H1 (cell line): Measurements from ENCODE around the gene CDCA4. TPM values are rescaled to one million over a fixed set of nuclear protein-coding genes. Genes with fewer than 3 reads are reported as not detected.

Source experiments
- CTCF ChIA-PET: fragments of 300-600 bp; sonication (Branson Sonifier 250); formaldehyde crosslinking; loops from one replicate; lab custom pipeline; 2021; ENCODE audit not compliant: partially characterized antibody; lab: Charles Lee
- POLR2A ChIA-PET: fragments of 300-600 bp; sonication (Branson Sonifier 250); formaldehyde crosslinking; loops from one replicate; lab custom pipeline; 2021; ENCODE audit warnings: inconsistent platforms; ENCODE audit not compliant: partially characterized antibody; lab: Charles Lee
- DNase-seq, 2 experiments: peaks; one replicate each; pipeline versions ENCODE4 v3.0.0 to v3.0.0-alpha.2; 2010 to 2022; ENCODE audit warnings: low spot score in 2 of 2, low read depth in 1 of 2, mixed read lengths in 1 of 2
- FAIRE-seq: peaks from 2 replicates; lab custom pipeline; 2011; peaks lifted over from hg19 to GRCh38; lab: Jason Lieb, UNC
- H2AFZ ChIP-seq: 2 replicates; pipeline ENCODE4 v1.8.1; 2012; ENCODE audit warnings: low read length, inconsistent platforms
- H2AK5ac ChIP-seq: 2 replicates; pipeline ENCODE4 v1.6.1; 2013; ENCODE audit warnings: low read depth, low read length
- H2BK120ac ChIP-seq: replicated peaks from 2 replicates; pipeline ENCODE3; 2013; ENCODE audit warnings: low read depth, low read length, inconsistent platforms
- H2BK12ac ChIP-seq: 2 replicates; pipeline ENCODE4 v1.6.1; 2013; ENCODE audit warnings: low read depth, low read length
- H2BK15ac ChIP-seq: 2 replicates; pipeline ENCODE4 v1.6.1; 2013; ENCODE audit warnings: low read length
- H2BK20ac ChIP-seq: 2 replicates; pipeline ENCODE4 v1.6.1; 2013; ENCODE audit warnings: low read length
- H2BK5ac ChIP-seq: 2 replicates; pipeline ENCODE4 v1.6.1; 2013; ENCODE audit warnings: low read depth, low read length
- H3K14ac ChIP-seq: 2 replicates; pipeline ENCODE4 v1.6.1; 2013; ENCODE audit warnings: inconsistent platforms; ENCODE audit not compliant: insufficient read length
- H3K18ac ChIP-seq: 2 replicates; pipeline ENCODE4 v1.6.1; 2013; ENCODE audit warnings: low read length; ENCODE audit errors: extremely low read depth
- H3K23ac ChIP-seq: 2 replicates; pipeline ENCODE4 v1.6.1; 2013; ENCODE audit warnings: inconsistent platforms; ENCODE audit not compliant: insufficient read length
- H3K23me2 ChIP-seq: 2 replicates; pipeline ENCODE4 v1.6.1; 2013; ENCODE audit warnings: low read depth, low read length
- H3K27ac ChIP-seq: 2 replicates; pipeline ENCODE4 v1.6.1; 2011; ENCODE audit warnings: low read depth, low read length, inconsistent platforms
- H3K27me3 ChIP-seq, 4 experiments: replicated peaks in 1 of 4; 1 replicate in 1 of 4; 2 replicates in 3 of 4; pipeline versions ENCODE4 v1.6.1 to v1.8.1; 2011 to 2013; ENCODE audit warnings: low read length in 3 of 4, mild to moderate bottlenecking in 3 of 4, inconsistent platforms in 2 of 4, mixed read lengths in 2 of 4, moderate library complexity in 1 of 4; ENCODE audit not compliant: control insufficient read depth in 3 of 4, insufficient read depth in 3 of 4; ENCODE audit errors: extremely low read depth in 1 of 4
- H3K36me3 ChIP-seq, 4 experiments: 2 replicates each; pipeline versions ENCODE4 v1.6.1 to v1.8.1; 2011 to 2013; ENCODE audit warnings: mild to moderate bottlenecking in 4 of 4, low read length in 3 of 4, moderate library complexity in 2 of 4, control low read depth in 1 of 4, inconsistent platforms in 1 of 4; ENCODE audit not compliant: insufficient read depth in 4 of 4, control insufficient read depth in 2 of 4
- H3K4ac ChIP-seq: replicated peaks from 2 replicates; pipeline ENCODE3; 2013; ENCODE audit warnings: low read length, low read depth, mixed read lengths, inconsistent platforms; ENCODE audit not compliant: insufficient read length
- H3K4me1 ChIP-seq, 4 experiments: replicated peaks in 1 of 4; 1 replicate in 1 of 4; 2 replicates in 3 of 4; pipeline versions ENCODE4 v1.6.1 to v1.8.1; 2011 to 2013; ENCODE audit warnings: low read length in 3 of 4, inconsistent platforms in 2 of 4, mixed read lengths in 1 of 4; ENCODE audit not compliant: insufficient read depth in 4 of 4, control insufficient read depth in 3 of 4
- H3K4me2 ChIP-seq, 2 experiments: 2 replicates each; pipeline versions ENCODE4 v1.6.1 to v1.8.1; 2011 to 2013; ENCODE audit warnings: low read depth in 2 of 2, low read length in 2 of 2, control low read depth in 1 of 2, inconsistent platforms in 1 of 2, mild to moderate bottlenecking in 1 of 2; ENCODE audit not compliant: insufficient read depth in 1 of 2
- H3K4me3 ChIP-seq, 4 experiments: fragments of 200-600, 300-600 bp in 1 of 4; sonication (generic), shearing (Covaris generic), sonication (Bioruptor Twin) in 1 of 4; 2 replicates each; pipeline versions ENCODE4 v1.5.1 to v1.8.1; 2011 to 2016; ENCODE audit warnings: low read length in 4 of 4, low read depth in 3 of 4, control low read depth in 2 of 4, inconsistent platforms in 2 of 4, mild to moderate bottlenecking in 2 of 4, mixed read lengths in 1 of 4, moderate library complexity in 1 of 4; ENCODE audit not compliant: insufficient read depth in 2 of 4; ENCODE audit errors: extremely low read depth in 1 of 4
- H3K56ac ChIP-seq: replicated peaks from 2 replicates; pipeline ENCODE3; 2013; ENCODE audit warnings: low read depth, mild to moderate bottlenecking, mixed read lengths, low read length, inconsistent platforms; ENCODE audit not compliant: insufficient read length
- H3K79me1 ChIP-seq: 2 replicates; pipeline ENCODE4 v1.6.1; 2013; ENCODE audit warnings: low read depth, low read length, control low read depth
- H3K79me2 ChIP-seq, 2 experiments: 2 replicates each; pipeline versions ENCODE4 v1.6.1 to v1.8.1; 2012 to 2013; ENCODE audit warnings: low read length in 2 of 2, mild to moderate bottlenecking in 2 of 2, inconsistent platforms in 1 of 2; ENCODE audit not compliant: insufficient read depth in 2 of 2, control insufficient read depth in 1 of 2
- H3K9ac ChIP-seq, 4 experiments: replicated peaks in 1 of 4; 1 replicate in 1 of 4; 2 replicates in 3 of 4; pipeline versions ENCODE4 v1.6.1 to v1.8.1; 2011 to 2013; ENCODE audit warnings: low read depth in 3 of 4, low read length in 3 of 4, control low read depth in 2 of 4, mild to moderate bottlenecking in 2 of 4, moderate library complexity in 2 of 4, inconsistent platforms in 1 of 4; ENCODE audit errors: extremely low read depth in 1 of 4
- H3K9me3 ChIP-seq, 2 experiments: 2 replicates each; pipeline versions ENCODE4 v1.6.1 to v1.8.1; 2012 to 2013; ENCODE audit warnings: mild to moderate bottlenecking in 2 of 2, moderate library complexity in 2 of 2, control low read depth in 1 of 2, inconsistent platforms in 1 of 2, low read depth in 1 of 2, low read length in 1 of 2, mixed read lengths in 1 of 2; ENCODE audit not compliant: insufficient read depth in 2 of 2
- H4K20me1 ChIP-seq, 2 experiments: replicated peaks in 1 of 2; 2 replicates each; pipeline versions ENCODE3 to v1.8.1; 2011 to 2013; ENCODE audit warnings: inconsistent platforms in 2 of 2, low read length in 2 of 2, mild to moderate bottlenecking in 1 of 2; ENCODE audit not compliant: insufficient read depth in 2 of 2, control insufficient read depth in 1 of 2
- H4K5ac ChIP-seq: 2 replicates; pipeline ENCODE4 v1.6.1; 2013; ENCODE audit warnings: low read length, low read depth, mixed read lengths, inconsistent platforms; ENCODE audit not compliant: insufficient read length
- H4K8ac ChIP-seq: 2 replicates; pipeline ENCODE4 v1.8.0; 2013; ENCODE audit warnings: mild to moderate bottlenecking, moderate library complexity, low read length, inconsistent platforms; ENCODE audit not compliant: insufficient read depth; ENCODE audit errors: extremely low read depth
- H4K91ac ChIP-seq: replicated peaks from 2 replicates; pipeline ENCODE3; 2013; ENCODE audit warnings: low read length, mixed read lengths, inconsistent platforms; ENCODE audit not compliant: insufficient read length
- ASH2L ChIP-seq: fragments of 200-600, 300-600 bp; sonication (generic); IDR thresholded peaks from one replicate; pipeline ENCODE4 v1.7.1; 2017; ENCODE audit warnings: low read length
- BCL11A ChIP-seq, 2 experiments: IDR thresholded peaks; one replicate each; pipeline ENCODE4 v1.6.1; 2011; ENCODE audit warnings: low read depth in 2 of 2, low read length in 2 of 2, mild to moderate bottlenecking in 2 of 2
- EP300 ChIP-seq, 2 experiments: IDR thresholded peaks; 1 replicate in 1 of 2; 2 replicates in 1 of 2; pipeline ENCODE4 v1.6.1; 2011 to 2012; ENCODE audit warnings: low read depth in 2 of 2, low read length in 2 of 2, mild to moderate bottlenecking in 2 of 2, borderline replicate concordance in 1 of 2, inconsistent platforms in 1 of 2, moderate library complexity in 1 of 2
- HDAC2 ChIP-seq, 2 experiments: fragments of 300-600 bp in 1 of 2; sonication (generic) in 1 of 2; IDR thresholded peaks; 2 replicates each; pipeline ENCODE4 v1.6.1; 2011 to 2012; ENCODE audit warnings: low read depth in 2 of 2, low read length in 2 of 2, mild to moderate bottlenecking in 2 of 2, moderate library complexity in 2 of 2, borderline replicate concordance in 1 of 2, inconsistent platforms in 1 of 2
- KDM1A ChIP-seq: fragments of 200-600, 300-600 bp; sonication (generic); IDR thresholded peaks from 2 replicates; pipeline ENCODE4 v1.7.1; 2016; ENCODE audit warnings: mild to moderate bottlenecking, low read length, borderline replicate concordance
- KDM4A ChIP-seq: IDR thresholded peaks from one replicate; pipeline ENCODE4 v1.7.1; 2012; ENCODE audit warnings: low read depth, mild to moderate bottlenecking, moderate library complexity, low read length, inconsistent platforms; ENCODE audit not compliant: severe bottlenecking
- NRF1 ChIP-seq: IDR thresholded peaks from 2 replicates; pipeline ENCODE4 v1.6.1; 2011; ENCODE audit warnings: mild to moderate bottlenecking, low read depth, low read length, improper control_type of control experiment
- RAD21 ChIP-seq, 2 experiments: IDR thresholded peaks in 1 of 2; conservative IDR thresholded peaks in 1 of 2; 2 replicates each; pipeline ENCODE4 v1.6.1; 2011; ENCODE audit warnings: low read depth in 2 of 2, low read length in 2 of 2, improper control_type of control experiment in 1 of 2, inconsistent platforms in 1 of 2, mild to moderate bottlenecking in 1 of 2, moderate library complexity in 1 of 2
- SIX5 ChIP-seq: IDR thresholded peaks from 2 replicates; pipeline ENCODE4 v1.6.1; 2011; ENCODE audit warnings: mild to moderate bottlenecking, low read depth, low read length
- SUZ12 ChIP-seq: fragments of 200-600 bp; sonication (generic); IDR thresholded peaks from 2 replicates; pipeline ENCODE4 v1.6.1; 2012; ENCODE audit warnings: mild to moderate bottlenecking, inconsistent platforms, low read length, moderate library complexity, mixed read lengths
- WGBS, 2 experiments: shearing (Covaris generic) in 1 of 2; methylation state at CpG; one replicate each; pipeline versions ENCODE4 v1.1.6 to v1.1.7; 2013 to 2015; ENCODE audit warnings: low lambda C conversion rate in 2 of 2, mixed read lengths in 2 of 2, inconsistent platforms in 1 of 2, low coverage in 1 of 2, missing lambda C conversion rate in 1 of 2; ENCODE audit not compliant: insufficient replicate concordance in 2 of 2, insufficient coverage in 1 of 2, insufficient read length in 1 of 2; ENCODE audit errors: extremely low coverage in 1 of 2, missing lambda C conversion rate in 1 of 2; 5-methylcytosine and 5-hydroxymethylcytosine counted together
- polyA plus RNA-seq, 7 experiments: library from polyadenylated mRNA; depleted of rRNA in 3 of 7; stranded (reverse) in 5 of 7; unstranded in 2 of 7; fragments of >200 nt in 5 of 7; fragments of 200-250 nt in 2 of 7; gene quantifications; 1 replicate in 5 of 7; 2 replicates in 1 of 7; 4 replicates in 1 of 7; pipeline versions ENCODE4 v1.2.1 to v1.2.3, GENCODE V29; 2011 to 2013; ENCODE audit warnings: missing spikeins in 2 of 7, mixed read lengths in 2 of 7
- total RNA-seq: library from RNA; stranded (reverse); fragmentation: NEBNext Ultra II Directional; extraction: Animal tissue kit (Norgen Biotek cat#: 25700); gene quantifications from 2 replicates; pipeline ENCODE4 v1.2.1, GENCODE V29; 2021

CDCA4 gene
- total and polyA plus RNA-seq, 2 of the 8 experiments (the other 6 are each of a cell fraction or from before 2014, with no cell fraction given), result 49.9 to 62.4 TPM

- H3K4me2 ChIP-seq, result peak overlapping the region; percentile 67 to 98
- 5% methylated on average over 32 of the region's 36 CpGs; no CpG with 5 or more reads in 1 of the 2 experiments for WGBS, 2 experiments
- H3K9ac ChIP-seq, result peak overlapping the region in 1 of 4 experiments; percentile 52; a peak in 1 of 7 replicates
- no peak overlapping the region for H3K23ac ChIP-seq
- peak overlapping the region; percentile 85 for H4K91ac ChIP-seq
- H3K4me3 ChIP-seq, result peak overlapping the region; percentile 20 to 56 (median 36)
- no peak overlapping the region for H3K27ac ChIP-seq
- H2BK20ac ChIP-seq, result peak overlapping the region; percentile 66; the same call in 1 of the 2 replicates
- peak overlapping the region; percentile 77; the same call in 1 of the 2 replicates for H2BK12ac ChIP-seq
- peak overlapping the region; percentile 69; the same call in 1 of the 2 replicates for H2BK5ac ChIP-seq
- H3K23me2 ChIP-seq, result peaks cover 5% of the 10 kb centered on the region
- H3K36me3 ChIP-seq, result no peaks in the 10 kb centered on the region
- H3K27me3 ChIP-seq, result peaks cover 0 to 12% (median 6%) of the 10 kb centered on the region in 4 experiments; a peak in 3 of 7 replicates
- DNase-seq, result peak in 1 of 2 experiments; percentile 80
- H3K79me2 ChIP-seq, result no peaks in the 10 kb centered on the region
- peak overlapping the region; percentile 65; the same call in 1 of the 2 replicates for H2BK15ac ChIP-seq
- H4K5ac ChIP-seq, result no peak overlapping the region
- H4K20me1 ChIP-seq, result no peaks in the 10 kb centered on the region
- H3K18ac ChIP-seq, result peak overlapping the region; percentile 55
- H2BK120ac ChIP-seq, result no peak overlapping the region
- POLR2A ChIA-PET, result interaction anchor here (1.2 kb wide), 1 partner anchor 123 kb away, joined by 3 read pairs; no protein-coding TSS in a partner anchor
- CTCF ChIA-PET, result interaction anchor here (0.7 to 11.5 kb wide), 7 partner anchors 9 to 77 kb away, joined by 3 to 161 read pairs (median 5); no protein-coding TSS in a partner anchor
- H3K9me3 ChIP-seq, result no peaks in the 10 kb centered on the region
- H4K8ac ChIP-seq, result peak overlapping the region; percentile 66; the same call in 1 of the 2 replicates
- H3K4me1 ChIP-seq, result peaks cover 0 to 25% (median 15%) of the 10 kb centered on the region in 4 experiments; a peak in 6 of 7 replicates
- FAIRE-seq, result no peak
- H2AFZ ChIP-seq, result peak overlapping the region; percentile 74; the same call in 1 of the 2 replicates
- H3K79me1 ChIP-seq, result no peaks in the 10 kb centered on the region
- no peak overlapping the region for H3K56ac ChIP-seq
- H2AK5ac ChIP-seq, result no peak overlapping the region
- no peak overlapping the region for H3K4ac ChIP-seq
- no peak overlapping the region for H3K14ac ChIP-seq
- TF ChIP-seq KDM4A, result peak; percentile 8
- no peak for TF ChIP-seq EP300 (IDR thresholded peaks at IDR 0.05; ENCODE audit: borderline replicate concordance in 1 of 2, low read depth in 2 of 2, low read length in 2 of 2)
- TF ChIP-seq HDAC2 (IDR thresholded peaks at IDR 0.05; ENCODE audit: borderline replicate concordance in 1 of 2, low read depth in 2 of 2, low read length in 2 of 2), result 0 out of 4 replicates have a peak, but pooled peaks of 1 of the 2 experiments have one; percentile 30
- TF ChIP-seq NRF1, result no peak
- TF ChIP-seq BCL11A (IDR thresholded peaks at IDR 0.05; ENCODE audit: low read depth in 2 of 2, low read length in 2 of 2), result no peak
- TF ChIP-seq RAD21 (IDR thresholded peaks at IDR 0.05 in 1 of 2, conservative IDR thresholded peaks at IDR 0.05 in 1 of 2; ENCODE audit: low read depth in 2 of 2, low read length in 2 of 2), result no peak
- TF ChIP-seq ASH2L, result peak; percentile 39
- no peak; the same call in 1 of the 2 replicates for TF ChIP-seq KDM1A
- TF ChIP-seq SUZ12, result no peak; the same call in 1 of the 2 replicates
- TF ChIP-seq SIX5, result no peak
These were observed 53.3 kb downstream of the CDCA4 start for GRCh38 chr14:104967386-104968152.
